HG03565 (cell line): Measurements from ENCODE around the gene TSPAN18.

Source experiments
- ATAC-seq: cut with Tn5 transposase; IDR thresholded peaks from one replicate; pipeline ENCODE4 v1.9.1; 2021; ENCODE audit warnings: mild to moderate bottlenecking, moderate library complexity; ENCODE audit not compliant: unreplicated experiment

TSPAN18 gene

DNA sequence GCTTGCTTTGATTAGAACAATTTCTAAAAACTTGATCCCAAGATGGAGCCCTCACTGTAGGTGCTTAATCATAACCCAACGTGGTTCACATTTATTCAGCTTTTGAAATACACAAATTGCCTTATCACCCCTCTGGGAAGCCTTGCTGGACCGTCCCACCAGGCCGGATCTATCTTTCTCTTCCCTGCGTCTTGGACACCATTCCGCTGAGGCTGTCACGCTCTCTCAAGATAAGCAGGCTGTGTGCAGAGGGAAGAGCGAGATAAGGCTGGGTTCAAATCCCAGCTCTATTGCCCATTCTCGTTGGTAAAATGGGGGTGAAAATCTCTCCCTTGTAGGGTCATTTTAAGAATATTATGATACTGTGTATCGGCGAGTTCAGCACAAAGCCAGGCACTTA lies 244.4 kb downstream of the TSPAN18 start:
- ATAC-seq = no peak

DNA sequence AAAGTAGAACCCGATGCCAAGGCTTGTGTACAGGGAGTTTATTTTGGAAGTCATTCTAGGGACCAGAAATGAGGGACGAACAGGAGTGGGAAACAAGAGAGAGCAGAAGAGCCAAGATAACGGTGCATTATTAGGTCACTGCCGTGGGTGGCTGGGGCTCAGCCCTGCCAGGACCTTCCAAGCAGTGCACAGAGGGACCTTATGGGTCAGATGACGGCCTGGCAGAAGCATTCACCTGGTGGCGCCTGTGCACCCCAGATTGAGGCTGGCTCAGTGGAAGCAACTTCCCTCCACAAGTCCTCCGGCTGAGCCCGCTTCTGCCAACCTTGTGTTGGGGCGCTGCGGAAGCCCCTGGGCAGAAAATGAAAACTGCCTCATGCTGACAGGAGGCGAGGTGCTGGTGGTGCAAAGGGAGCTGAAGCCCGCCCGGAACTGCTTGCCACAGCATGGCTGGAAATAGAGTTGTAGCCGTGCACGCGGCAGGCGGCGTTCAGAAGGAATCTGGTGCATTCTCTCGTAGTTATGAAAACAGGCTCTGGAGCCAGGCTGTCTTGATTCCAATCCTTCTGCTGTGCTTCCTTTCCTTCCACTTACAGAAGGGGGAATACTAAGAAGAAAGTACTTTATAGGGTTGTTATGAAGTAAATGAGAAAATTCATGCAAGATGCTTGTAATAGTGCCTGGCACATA lies 246.1 kb downstream of the TSPAN18 start:
- no peak for ATAC-seq

DNA sequence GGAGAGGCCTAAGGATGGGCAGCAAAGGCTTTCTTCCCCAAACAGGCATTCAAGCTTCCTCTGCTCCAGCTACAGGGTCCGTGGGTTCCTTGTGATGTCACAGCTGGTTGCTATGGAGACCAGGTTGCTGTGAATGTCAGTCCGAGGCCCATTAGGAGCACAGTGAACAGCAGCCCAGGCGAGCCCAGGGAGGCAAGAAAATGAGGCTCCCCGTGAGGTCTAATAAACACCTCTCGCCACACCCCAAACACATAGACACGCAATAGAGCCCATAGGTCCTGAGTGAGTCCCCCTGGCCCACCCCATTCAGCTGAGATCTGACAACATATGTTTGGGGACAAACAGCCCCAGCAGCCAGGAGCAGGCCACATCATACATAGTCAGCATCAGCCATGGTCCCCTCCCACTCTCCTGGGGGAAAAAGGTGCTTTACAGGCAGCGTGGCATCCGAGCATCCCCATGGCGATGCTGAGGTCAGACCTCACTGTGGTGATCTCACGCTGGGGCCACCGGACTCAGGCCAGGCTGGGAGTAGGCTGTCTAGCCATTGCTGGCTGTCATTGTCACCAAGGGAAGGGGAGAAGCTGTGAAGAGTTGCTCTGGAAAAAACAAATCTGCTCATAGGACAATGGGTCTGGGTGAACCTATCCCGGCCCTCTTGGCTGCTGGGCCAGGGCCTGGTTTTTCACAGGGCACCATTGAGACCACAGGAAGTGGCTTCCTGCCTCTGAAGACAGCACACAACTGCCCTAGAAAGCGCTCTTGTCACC lies 247.1 kb downstream of the TSPAN18 start:
- ATAC-seq = no peak

DNA sequence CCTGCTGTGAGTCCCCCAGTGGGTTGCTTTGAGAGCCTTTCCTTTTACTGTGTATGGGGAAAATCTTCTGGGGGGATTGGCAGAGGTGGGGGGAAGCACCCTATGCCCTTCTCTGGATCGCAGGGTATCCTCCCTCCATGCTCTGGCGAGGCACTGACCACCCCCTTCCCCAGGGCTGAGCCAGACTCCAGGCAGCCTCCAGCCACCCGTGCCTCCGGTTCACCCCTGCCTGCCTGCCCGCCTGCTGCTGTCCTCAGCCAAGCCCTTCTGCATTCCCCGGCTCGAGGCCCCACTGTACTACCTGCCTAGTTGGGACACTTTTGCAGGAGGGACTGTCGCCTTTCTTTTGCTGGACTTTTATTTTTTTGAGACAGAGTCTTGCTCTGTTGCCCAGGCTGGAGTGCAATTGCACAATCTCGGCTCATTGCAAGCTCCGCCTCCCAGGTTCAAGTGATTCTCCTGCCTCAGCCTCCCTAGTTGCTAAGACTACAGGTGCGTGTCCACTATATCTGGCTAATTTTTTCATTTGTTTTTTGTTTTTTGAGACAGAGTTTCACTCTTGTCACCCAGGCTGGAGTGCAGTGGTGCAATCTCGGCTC lies 247.7 kb downstream of the TSPAN18 start:
- ATAC-seq = no peak

DNA sequence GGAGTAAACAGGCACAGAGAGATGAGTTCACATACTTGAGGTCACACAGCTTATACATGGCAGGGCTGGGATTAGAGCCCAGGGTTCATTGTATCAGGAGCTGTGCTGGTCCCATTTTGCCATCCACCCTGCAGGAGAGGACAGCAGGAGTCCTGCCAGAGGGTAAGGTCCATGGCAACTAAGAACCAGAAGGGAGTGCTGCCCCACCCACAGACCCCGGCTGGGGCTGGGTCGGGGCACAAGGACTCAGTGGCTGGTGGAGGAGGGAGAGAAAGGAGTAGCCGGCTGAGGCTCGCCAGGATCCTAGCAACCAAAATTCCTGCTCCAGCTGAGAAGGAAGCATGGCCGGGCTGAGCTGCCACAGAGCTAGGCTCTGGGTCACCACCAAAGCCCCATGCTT lies 249.8 kb downstream of the TSPAN18 start:
- no peak for ATAC-seq

DNA sequence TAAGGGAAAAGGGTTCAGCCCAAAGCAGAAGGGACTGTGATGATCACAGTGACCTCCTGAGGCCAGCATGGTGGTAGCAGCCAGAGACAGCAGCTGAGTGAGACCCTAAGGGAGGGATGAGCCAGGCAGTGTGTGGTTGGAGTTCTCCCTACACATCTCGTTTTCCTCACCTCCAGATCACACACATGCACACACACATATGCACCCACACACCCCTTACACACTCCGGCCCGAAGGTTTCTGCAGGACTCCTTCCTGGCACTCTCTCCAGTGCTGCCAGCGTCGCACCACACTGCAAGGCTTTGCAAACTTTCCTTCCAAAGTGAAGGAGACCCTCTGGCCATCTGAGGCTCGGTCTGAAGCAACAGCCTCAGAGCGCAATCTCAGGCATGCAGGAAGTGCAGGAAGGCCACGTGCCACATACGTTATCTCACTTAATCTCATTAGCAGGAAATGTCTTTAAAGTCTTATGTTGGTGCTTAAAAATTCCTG lies 250.8 kb downstream of the TSPAN18 start:
- no peak for ATAC-seq

DNA sequence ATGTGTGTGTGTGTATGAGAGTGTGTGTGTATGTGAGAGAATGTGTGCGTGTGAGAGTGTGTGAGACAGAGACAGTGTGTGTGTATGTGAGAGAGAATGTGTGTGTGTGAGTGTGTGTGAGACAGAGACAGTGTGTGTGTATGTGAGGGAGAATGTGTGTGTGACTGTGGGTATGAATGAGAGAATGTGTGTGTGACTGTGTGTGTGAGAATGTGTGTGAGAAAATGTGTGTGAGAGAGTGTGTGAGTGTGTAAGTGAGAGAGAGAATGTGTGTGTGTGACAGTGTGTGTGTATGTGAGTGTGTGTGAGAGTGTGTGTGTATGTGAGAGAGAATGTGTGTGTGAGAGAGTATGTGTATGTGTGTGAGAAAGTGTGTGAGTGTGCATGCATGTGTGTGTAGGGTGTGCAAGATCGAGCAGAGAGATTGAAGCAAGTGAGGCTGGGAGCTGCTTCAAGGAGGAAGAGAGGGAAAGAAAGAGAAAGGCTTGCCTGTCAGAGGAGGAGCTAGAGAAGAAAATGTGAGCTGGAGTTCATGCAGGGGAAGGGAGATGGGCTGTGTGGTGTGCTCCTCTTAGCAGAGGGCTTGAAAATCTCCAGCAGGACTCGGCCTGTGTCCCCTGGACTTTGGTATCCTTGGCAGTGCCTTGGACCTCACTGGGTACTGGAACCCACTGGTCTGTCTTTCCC lies 251.7 kb downstream of the TSPAN18 start:
- no peak for ATAC-seq

DNA sequence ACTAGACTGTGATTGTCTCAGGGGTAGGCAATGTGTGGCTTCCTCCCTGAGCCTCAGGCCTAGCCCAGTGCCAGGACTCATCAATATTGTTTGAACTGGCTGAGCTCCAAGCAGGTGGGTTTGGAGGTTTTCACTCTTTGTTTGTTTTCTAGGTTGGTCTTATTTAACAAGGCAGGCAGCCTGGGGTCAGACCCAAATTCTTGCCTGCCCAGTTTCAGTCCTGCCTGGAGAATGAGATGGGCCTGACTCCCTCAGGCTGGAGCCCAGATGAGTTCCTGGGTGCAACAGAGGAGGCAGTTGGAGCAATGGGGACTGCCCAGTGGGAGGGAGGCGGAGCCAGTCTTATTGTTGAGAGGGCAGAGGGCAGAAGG lies 252.2 kb downstream of the TSPAN18 start:
- no peak for ATAC-seq

DNA sequence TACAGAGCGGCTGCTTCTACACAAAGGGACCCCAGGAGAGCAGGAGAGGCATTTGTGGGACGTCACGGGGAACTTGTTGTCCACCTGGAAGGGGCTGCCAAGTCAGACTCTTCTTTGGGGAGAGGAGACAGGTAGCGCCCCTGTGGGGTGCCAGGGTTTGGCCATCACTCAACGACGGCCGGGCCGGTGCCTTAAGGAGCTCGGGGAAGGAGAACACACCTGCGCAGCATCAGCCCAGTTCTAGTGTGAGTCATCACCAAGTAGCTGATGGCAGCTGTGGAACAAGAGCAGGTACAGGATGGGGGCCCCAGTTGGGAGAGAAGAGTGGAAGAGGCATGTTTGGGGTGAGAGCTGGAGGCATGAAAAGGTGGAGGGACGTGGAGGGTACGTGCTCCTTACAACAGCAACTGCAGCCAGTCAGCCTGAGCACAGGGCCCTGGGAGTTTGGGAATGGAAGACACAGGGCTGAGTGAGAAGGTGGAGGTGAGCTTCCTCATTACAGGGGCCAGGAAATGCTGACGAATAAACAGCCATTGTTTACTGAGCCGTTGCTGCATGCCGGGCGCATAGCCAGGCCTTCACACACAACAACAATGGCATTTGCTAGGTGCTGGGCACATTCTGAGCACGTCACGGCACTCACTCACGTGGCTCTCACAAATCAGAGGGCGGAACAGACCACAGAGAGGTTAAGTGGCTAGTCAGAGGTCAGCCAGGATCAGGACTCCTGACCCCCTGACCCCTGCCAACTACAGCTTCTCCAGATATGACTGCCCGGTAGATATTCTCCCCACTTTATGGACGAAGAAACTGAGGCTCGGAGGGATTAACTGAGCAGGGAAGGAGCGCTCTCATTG lies 253.0 kb downstream of the TSPAN18 start:
- no peak for ATAC-seq

DNA sequence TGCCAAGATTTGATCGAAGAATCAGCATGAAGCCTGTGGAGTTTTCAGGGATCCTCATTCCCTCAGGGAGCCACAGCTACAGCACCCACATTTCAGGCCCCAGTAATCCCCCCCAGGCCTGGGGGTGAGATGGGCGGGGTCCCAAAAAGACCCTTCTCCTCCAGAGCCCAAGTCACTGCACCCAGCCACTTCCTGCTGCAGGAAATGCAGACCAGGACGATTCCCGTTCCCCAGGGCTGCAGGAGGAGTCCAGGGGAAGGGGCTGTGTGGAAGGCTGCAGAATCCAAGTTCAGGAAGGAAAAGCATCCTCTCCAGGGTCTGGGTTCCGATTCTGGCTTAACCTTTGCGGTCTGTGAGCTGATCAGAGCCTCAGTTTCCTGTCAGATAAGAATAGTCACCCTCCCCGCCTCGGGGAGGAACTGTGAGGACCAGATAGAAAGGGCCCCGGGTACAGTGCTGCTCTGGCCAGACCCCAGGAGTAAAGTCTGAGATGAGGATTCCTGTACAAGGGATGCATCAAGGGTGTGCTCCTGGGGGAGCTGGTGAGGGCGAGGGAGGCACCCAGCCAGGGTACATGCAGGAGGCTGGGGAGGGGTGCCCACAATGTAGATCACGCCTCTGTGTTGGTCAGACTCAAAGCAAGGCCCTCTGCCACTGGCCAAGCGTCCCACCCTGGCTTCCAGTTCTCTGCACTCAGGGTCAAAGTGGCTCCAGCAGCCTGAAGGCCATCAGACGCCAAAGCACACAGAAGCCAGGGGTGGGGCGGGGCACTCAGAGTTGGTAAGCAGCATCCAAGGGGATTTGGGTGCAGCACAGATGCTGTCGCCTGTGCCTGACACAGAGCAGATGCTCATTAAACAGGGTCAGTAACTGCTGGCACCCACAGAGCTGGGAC lies 254.0 kb downstream of the TSPAN18 start:
- no peak for ATAC-seq
